GM18526 (cell line): Measurements from ENCODE around the gene FAM98B.

Experiments used
- POLR2A ChIP-seq: IDR thresholded peaks from 3 replicates; pipeline ENCODE4 v1.6.1; 2011; ENCODE audit not compliant: insufficient read length; ENCODE audit errors: extremely low read depth

FAM98B gene

GRCh38 chr15:38536201-38536676 lies 82.3 kb downstream of the FAM98B start:
- no peak for TF ChIP-seq POLR2A
